Smooth muscle cell of the pulmonary artery (primary cell): ENCODE data around the gene PHEX. TPM values are rescaled to one million over a fixed set of nuclear protein-coding genes. Genes with fewer than 3 reads are reported as not detected.

Experiments
- total RNA-seq: library from RNA; depleted of rRNA; stranded (reverse); fragments of >200 nt; gene quantifications from 2 replicates; pipeline ENCODE4 v1.2.3, GENCODE V29; 2014

PHEX gene
- total RNA-seq: 0.46 and 1.4 TPM in 2 replicates

GRCh38 chrX:22032084-22032483, at the start of gene PHEX:
Gene PHEX (plus strand): TSS chrX:22032325. CDS start chrX:22033006, 681 bp downstream.

GRCh38 chrX:22272613-22273012, 240.5 kb downstream of the PHEX start, which contains the start of gene CBLL2:
Gene CBLL2 (plus strand): TSS chrX:22272913. CDS start chrX:22272992, 79 bp downstream.

Other genes with a start within 250 kb of the PHEX start
- gene MBTPS2, start 192.7 kb upstream of the PHEX start, total RNA-seq: 21.6 and 26.2 TPM in 2 replicates
- gene YY2, start 176.3 kb upstream of the PHEX start, total RNA-seq: 3.4 and 4.0 TPM in 2 replicates
- gene SMS, start 91.6 kb upstream of the PHEX start, total RNA-seq: 167 and 177 TPM in 2 replicates
- not detected in 2 replicates for gene CBLL2, start 240.6 kb downstream of the PHEX start, total RNA-seq